GM18498 (cell line): ENCODE results near the gene RNLS.
"Not testable (repeated sequence)": the region's sequence is repeated elsewhere in the genome, so short reads cannot be mapped to it uniquely, and the experiment has no call there.

Experiments used
- ATAC-seq: cut with Tn5 transposase; IDR thresholded peaks from one replicate; pipeline ENCODE4 v1.9.1; 2021; ENCODE audit warnings: mild to moderate bottlenecking, moderate library complexity; ENCODE audit not compliant: unreplicated experiment

The RNLS gene

DNA sequence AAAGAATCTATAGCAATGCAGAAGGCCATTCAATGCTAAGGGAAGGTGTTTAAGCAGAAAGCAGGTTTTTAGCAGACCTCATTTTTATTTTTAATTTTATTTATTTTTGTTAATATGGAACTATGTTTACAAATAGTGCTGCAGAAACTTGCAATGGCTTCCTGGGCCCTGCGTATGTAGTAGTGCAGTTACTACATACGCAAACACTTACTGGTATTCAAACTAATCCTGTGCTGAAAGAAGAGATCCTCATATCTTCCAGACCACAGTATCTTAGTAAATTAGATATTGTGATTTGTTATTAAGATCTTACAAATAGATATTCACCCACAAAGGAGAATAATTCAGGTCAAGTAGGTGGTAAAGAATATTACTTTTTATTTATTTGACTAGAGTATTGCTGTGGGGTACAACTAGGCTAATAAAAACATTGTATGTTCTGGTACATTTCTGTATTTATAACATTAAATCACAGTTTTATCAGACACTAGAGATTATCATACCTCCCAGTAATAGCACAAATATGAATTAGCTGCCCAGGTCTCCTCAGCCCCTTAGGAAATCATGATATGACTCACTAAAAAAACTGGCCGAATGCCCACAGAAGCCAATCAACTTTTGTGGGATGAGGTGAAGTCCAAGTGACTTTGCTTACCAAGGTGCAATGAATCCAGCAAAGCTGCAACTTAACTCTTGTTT is 57.6 kb downstream of the RNLS start:
- no peak for ATAC-seq

- no peak for ATAC-seq
Measured at GRCh38 chr10:88523739-88524400, 59.2 kb downstream of the RNLS start.

DNA sequence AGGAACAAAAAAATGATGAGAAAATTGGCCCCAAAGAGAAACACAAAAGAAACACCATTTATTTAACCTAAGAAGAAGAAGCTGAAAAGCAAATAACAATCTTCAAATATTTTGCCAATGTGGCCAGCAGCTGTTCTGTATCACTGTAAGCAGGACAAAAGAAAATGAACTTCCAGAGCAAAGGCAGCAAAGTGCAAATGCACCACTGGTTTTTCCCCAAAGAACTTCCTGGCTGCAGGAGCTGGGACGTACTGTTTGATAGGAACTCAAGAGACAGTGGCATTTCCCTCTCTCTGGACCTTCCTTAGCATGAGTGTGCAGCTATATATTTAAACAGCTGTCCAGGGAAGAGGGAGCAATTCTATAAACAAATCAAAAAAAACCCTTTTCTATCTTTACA is 60.4 kb downstream of the RNLS start:
- ATAC-seq: no peak

DNA sequence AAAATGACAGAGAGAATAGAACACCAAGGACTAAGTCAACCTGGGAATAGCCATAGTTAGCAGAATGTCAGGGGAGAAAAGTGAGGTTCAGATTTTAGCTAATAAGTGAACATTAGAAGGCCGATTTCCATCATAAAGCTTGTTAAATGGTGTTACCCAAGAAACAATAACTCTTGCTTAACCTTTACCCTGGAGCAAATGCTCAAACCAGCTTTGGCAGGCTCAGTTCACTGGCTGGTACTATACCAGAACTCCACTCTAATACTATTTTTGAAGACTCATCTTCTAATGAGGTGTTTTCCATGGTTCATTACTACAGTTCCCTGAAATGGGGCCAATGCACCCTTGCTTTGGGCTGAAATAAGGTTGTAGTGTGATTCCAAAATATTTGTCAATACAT is 61.3 kb downstream of the RNLS start:
- ATAC-seq: no peak

DNA sequence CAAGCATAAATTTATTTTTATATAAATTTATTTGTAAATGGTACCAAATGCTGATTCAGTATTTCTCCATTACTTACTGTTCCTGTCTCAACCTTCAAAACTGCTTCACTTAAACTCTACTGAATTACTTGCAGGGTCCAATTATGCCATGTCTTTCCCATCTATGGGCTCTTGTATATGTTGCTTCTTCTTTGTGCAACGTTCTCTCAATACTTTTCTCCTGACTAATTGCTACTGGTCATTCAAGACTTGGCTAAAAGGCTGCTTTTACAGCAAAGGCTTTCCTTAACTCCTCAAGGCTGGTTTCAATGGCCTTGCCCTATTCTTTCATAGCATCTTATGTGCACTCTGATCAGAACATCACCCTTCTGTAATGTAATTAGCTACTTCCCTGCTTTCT is 67.9 kb downstream of the RNLS start:
- ATAC-seq: no peak

GRCh38 chr10:88512599-88512998 is 70.5 kb downstream of the RNLS start:
- ATAC-seq: no peak

DNA sequence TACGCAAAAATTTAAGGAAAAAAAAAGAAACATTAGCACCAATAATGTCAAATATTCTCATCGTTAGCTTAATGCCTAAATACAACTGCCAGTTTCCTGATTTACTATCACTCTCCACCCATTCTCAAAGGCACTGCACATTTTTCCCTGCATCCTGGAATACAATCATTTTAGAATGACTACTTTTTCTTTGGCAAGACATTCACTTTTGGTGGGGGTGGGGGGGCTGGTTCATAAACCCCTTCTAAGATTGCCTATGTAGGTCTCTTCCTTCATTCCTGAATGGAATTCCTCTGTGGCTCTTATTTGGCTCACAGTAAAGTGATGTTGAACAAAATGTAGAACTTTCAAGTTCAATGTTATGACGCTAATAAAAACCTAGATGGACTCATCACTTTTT is 74.3 kb downstream of the RNLS start:
- ATAC-seq: no peak

DNA sequence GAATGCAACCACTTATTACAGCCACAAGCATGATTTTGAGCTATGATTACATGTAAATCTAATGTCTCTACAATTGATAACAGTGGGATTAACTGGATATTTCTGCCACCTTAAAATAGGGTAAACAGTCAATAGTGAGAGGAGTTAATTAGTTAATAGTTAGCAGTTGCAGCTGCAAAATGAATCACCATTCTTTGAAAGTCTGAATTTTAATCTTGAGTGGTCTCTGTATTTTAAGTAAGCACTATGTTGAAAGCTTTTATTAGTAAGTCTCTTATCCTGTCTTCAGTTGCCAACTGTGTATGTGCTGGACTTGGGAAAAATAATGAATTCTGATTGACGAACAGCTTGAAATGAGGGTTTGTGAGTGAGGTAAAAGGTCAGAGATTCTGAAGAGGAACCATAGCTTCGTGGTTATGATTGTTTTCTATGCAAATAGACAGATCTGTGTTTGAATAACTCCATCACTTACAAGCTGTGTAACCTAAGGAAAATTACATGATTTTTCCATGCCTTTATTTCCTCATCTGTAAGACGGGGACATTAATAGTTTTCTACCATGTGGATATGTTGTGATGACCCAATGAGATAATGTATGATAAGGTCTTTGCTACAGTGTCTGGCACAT is 75.2 kb downstream of the RNLS start:
- no peak for ATAC-seq

GRCh38 chr10:88507404-88507803 is 75.7 kb downstream of the RNLS start:
- no peak for ATAC-seq

GRCh38 chr10:88505680-88506215 is 77.4 kb downstream of the RNLS start:
- no peak for ATAC-seq

DNA sequence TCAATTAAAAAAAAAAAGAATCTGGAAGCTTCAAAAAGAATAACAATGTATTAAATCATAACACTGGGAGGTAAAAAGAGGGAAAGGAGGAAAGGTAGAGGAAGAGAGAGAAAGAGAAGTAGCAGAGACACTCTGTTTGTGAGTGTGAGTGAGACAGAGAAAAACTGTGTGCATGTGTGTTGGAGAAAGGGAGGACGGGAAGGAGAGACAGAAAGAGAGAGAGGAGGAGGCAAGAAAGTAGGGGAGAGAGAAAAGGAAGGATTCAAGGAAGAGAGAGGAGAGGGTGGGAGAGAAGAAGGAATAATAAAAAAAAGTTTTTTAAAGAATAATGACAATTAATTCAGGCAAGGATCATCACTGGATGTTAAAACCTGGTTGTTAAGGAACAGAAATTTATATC is 77.9 kb downstream of the RNLS start:
- ATAC-seq: no peak

DNA sequence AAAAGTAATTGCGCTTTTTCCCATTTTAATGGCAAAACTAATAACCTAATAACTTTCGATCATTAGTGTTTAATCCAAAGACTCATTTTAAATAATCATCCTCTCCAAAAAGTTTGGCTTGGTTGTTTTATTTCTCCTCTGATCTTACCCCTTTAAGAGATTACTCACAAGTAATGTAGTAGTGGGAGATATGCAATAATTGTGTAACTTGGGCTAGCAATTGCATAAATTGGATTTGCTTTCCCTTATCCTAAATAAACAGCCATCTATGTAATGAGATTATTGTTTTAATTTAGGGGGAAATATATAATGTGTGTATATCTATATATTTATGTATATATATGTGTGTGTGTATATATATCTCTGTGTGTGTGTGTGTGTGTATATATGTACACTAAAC is 82.5 kb downstream of the RNLS start:
- ATAC-seq: no peak

DNA sequence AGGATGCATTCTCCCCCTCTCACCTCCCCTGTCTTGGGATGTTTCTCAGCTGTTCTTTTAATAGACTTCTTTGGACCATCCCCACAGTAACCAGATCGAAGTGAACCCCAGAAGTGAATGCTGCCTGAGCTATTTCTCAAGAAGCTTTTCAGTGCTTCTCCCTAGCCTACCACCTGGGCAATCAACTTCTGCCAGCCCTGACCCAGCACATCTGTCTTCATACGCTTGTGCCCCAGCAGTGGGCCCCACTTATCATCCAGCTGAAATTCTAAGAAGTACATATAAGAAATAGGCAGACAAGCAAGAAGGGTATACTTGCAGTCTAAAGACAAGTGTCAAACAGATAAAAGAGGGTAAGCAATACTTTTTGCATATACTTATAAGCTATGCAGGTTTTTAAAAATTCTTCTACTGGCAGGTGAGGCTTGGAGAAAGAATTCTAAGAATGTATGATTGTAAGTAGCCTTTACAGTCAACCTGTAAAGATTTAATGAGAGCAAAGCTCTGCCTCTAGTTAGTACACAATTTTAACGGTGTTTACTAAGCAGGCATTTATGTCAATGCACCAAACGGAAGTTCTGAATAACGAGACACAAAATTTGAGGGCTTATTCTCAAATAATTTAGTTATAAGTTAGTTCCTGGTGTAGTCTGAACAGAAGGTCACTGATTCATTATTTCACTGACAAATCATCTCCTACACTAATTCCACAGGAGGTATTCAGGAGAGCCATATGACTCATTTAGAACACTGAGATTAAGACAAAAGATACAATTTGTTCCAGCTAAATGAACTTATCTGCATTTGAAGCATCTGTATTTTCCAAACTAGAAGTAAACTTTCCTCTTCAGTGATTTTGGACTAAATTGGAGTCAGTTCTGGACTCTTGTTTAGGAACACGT is 83.3 kb downstream of the RNLS start:
- no peak for ATAC-seq

GRCh38 chr10:88497913-88498312 is 85.2 kb downstream of the RNLS start:
- no peak for ATAC-seq

DNA sequence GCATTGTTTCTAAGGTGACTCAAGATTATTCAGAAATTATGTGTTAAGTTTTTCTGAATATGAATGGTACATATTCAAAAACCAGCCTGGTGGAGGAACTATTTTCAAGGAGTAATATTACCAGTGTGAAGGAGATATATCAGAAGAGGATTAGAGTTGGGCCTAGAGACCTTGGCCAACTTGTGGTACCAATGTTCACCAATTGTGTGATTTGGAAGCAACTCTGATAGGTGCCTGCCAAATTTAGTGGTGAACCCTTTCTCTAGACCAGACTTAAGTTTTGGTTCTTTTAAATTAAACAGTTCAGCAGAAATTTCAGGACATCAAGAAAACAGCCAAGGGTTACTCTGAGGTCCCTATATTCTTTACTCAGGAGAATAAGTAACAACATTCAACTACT is 88.6 kb downstream of the RNLS start:
- ATAC-seq: no peak

- no peak for ATAC-seq
Measured at GRCh38 chr10:88493691-88494483, 89.2 kb downstream of the RNLS start.

- ATAC-seq: no peak
Measured at GRCh38 chr10:88491314-88491713, 91.8 kb downstream of the RNLS start.

DNA sequence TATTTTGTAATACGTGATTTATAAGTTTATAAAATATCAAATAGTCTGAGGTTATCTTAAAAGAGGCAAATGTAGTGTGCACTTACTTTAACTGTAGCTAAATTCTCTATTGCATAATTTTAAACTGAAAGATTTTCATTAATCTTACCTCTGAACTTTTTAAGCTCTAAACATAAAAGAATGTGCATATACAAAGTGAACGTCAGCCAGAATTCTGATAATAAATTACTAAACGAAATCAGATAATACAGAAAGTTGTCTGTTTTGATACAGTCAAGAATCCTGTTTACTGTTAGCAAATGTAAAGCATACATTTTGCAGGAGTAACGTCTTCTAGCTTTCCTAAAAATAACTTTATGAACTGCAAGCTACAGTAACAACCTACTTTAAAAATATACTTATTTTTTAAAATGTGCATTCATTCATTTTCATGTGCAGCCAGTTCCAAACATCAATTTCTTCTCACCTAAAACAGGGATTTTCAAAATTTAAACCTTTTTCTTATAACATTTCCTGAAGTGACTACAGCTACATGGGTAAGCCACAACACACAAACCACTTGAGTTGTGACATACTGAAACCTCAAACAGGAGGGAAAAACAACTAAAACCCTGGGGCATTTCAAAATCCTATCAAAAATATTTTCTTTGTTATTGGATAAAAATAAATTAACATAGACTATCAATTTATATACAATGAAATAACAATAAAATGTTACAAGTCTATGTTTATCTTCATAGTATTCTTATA is 92.7 kb downstream of the RNLS start:
- no peak for ATAC-seq

GRCh38 chr10:88489107-88489506 is 94.0 kb downstream of the RNLS start:
- ATAC-seq: peak; percentile 41

DNA sequence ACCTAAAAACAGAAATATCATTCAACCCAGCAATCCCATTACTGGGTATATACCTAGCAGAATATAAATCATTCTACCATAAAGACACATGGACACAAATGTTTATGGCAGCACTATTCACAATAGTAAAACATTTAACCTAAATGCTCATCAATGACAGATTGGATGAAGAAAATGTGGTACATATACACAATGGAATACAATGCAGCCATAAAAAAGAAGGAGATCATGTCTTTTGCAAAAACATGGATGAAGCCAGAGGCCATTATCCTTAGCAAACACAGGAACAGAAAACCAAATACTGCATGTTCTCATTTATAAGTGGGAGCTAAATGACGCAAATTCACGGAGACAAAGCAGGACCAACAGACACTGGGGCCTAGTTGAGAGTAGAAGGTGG is 96.3 kb downstream of the RNLS start:
- not testable (repeated sequence) for ATAC-seq
